Thyroid gland (tissue), 4 donors: Measurements from ENCODE around the gene ZNF621.

ENCODE experiments used
- POLR2A ChIP-seq, 2 donors: fragments of 450-650 bp; IDR thresholded peaks; one replicate each; pipeline ENCODE4 v1.6.1; 2017; ENCODE audit warnings: antibody characterized with exemption in 2 of 2, mild to moderate bottlenecking in 2 of 2, moderate library complexity in 1 of 2
- TF ChIP-seq, protein P1 (sequence below), 6 experiments: fragments of 200-600 bp in 3 of 6; fragments of 450-650 bp in 3 of 6; sonication (generic) in 3 of 6; IDR thresholded peaks; one replicate each; pipeline ENCODE4 v1.5.1; 2016 to 2019; ENCODE audit warnings: antibody characterized with exemption in 6 of 6, mild to moderate bottlenecking in 2 of 6, inconsistent platforms in 1 of 6, moderate library complexity in 1 of 6

DNA sequence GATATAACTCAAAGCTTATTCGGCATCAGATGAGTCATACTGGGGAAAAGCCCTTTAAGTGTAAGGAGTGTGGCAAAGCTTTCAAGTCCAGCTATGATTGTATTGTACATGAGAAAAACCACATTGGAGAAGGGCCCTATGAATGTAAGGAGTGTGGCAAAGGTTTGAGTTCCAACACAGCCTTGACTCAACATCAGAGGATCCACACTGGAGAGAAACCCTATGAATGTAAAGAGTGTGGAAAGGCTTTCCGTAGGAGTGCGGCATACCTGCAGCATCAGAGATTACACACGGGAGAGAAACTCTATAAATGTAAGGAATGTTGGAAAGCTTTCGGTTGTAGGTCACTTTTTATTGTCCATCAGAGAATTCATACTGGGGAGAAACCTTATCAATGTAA lies 7.5 kb downstream of the ZNF621 start:
- TF ChIP-seq, protein P1, sequence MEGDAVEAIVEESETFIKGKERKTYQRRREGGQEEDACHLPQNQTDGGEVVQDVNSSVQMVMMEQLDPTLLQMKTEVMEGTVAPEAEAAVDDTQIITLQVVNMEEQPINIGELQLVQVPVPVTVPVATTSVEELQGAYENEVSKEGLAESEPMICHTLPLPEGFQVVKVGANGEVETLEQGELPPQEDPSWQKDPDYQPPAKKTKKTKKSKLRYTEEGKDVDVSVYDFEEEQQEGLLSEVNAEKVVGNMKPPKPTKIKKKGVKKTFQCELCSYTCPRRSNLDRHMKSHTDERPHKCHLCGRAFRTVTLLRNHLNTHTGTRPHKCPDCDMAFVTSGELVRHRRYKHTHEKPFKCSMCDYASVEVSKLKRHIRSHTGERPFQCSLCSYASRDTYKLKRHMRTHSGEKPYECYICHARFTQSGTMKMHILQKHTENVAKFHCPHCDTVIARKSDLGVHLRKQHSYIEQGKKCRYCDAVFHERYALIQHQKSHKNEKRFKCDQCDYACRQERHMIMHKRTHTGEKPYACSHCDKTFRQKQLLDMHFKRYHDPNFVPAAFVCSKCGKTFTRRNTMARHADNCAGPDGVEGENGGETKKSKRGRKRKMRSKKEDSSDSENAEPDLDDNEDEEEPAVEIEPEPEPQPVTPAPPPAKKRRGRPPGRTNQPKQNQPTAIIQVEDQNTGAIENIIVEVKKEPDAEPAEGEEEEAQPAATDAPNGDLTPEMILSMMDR (IDR thresholded peaks at IDR 0.05), result no peak
- TF ChIP-seq POLR2A (IDR thresholded peaks at IDR 0.05), result no peak
